Right hindlimb (tissue), 1 donor: Measurements from ENCODE around the gene VEPH1.

Experiments
- DNase-seq: peaks from one replicate; pipeline ENCODE4 v3.0.0-alpha.2; 2018

Gene VEPH1

GRCh38 chr3:157522648-157523047 lies 19.4 kb upstream of the VEPH1 start:
- no peak for DNase-seq

- no peak for DNase-seq
Observed at GRCh38 chr3:157520485-157521150, 17.4 kb upstream of the VEPH1 start.

GRCh38 chr3:157518881-157519280 lies 15.7 kb upstream of the VEPH1 start:
- no peak for DNase-seq

GRCh38 chr3:157516928-157517327 lies 13.7 kb upstream of the VEPH1 start:
- no peak for DNase-seq

- no peak for DNase-seq
Observed at GRCh38 chr3:157515398-157515797, 12.2 kb upstream of the VEPH1 start.

GRCh38 chr3:157514371-157514895 lies 11.2 kb upstream of the VEPH1 start:
- no peak for DNase-seq

GRCh38 chr3:157513585-157513984 lies 10.4 kb upstream of the VEPH1 start:
- DNase-seq, result no peak

GRCh38 chr3:157512534-157512933 lies 9.3 kb upstream of the VEPH1 start:
- no peak for DNase-seq

GRCh38 chr3:157508461-157508860 lies 5.2 kb upstream of the VEPH1 start:
- no peak for DNase-seq

- DNase-seq, result no peak
Observed at GRCh38 chr3:157501863-157502262, 1.4 kb downstream of the VEPH1 start.

GRCh38 chr3:157500232-157500631 lies 3.0 kb downstream of the VEPH1 start:
- DNase-seq, result no peak

- DNase-seq, result peak; percentile 37
Observed at GRCh38 chr3:157499342-157499963, 3.8 kb downstream of the VEPH1 start.

GRCh38 chr3:157498371-157498770 lies 4.8 kb downstream of the VEPH1 start:
- DNase-seq, result no peak

- DNase-seq, result no peak
Observed at GRCh38 chr3:157495846-157496245, 7.4 kb downstream of the VEPH1 start.

- DNase-seq, result no peak
Observed at GRCh38 chr3:157494581-157495281, 8.5 kb downstream of the VEPH1 start.

GRCh38 chr3:157493627-157494550 lies 9.3 kb downstream of the VEPH1 start:
- DNase-seq, result peak; percentile 20

GRCh38 chr3:157491136-157491535 lies 12.1 kb downstream of the VEPH1 start:
- no peak for DNase-seq

- no peak for DNase-seq
Observed at GRCh38 chr3:157488144-157488543, 15.1 kb downstream of the VEPH1 start.

- DNase-seq, result no peak
Observed at GRCh38 chr3:157487339-157487738, 15.9 kb downstream of the VEPH1 start.

GRCh38 chr3:157479464-157480243 lies 23.6 kb downstream of the VEPH1 start:
- DNase-seq, result no peak

GRCh38 chr3:157477441-157477840 lies 25.8 kb downstream of the VEPH1 start:
- no peak for DNase-seq

GRCh38 chr3:157475921-157476414 lies 27.2 kb downstream of the VEPH1 start:
- no peak for DNase-seq
